DMS53 treated with DMSO at 0.1 percent for 48 hours (cell line): ENCODE data around the gene MAN2B2.
"Not testable (repeated sequence)": the region's sequence is repeated elsewhere in the genome, so short reads cannot be mapped to it uniquely, and the experiment has no call there.

Experiments
- DNase-seq: peaks from one replicate; lab custom pipeline; 2025; ENCODE audit not compliant: unreplicated experiment; lab: John Stamatoyannopoulos, UW

The MAN2B2 gene

GRCh38 chr4:6613676-6614651 lies 39.0 kb downstream of the MAN2B2 start:
- no peak for DNase-seq

- DNase-seq, result no peak
Measured at GRCh38 chr4:6614701-6615230, 39.8 kb downstream of the MAN2B2 start.

- no peak for DNase-seq
Measured at GRCh38 chr4:6616087-6616995, 41.4 kb downstream of the MAN2B2 start.

- no peak for DNase-seq
Measured at GRCh38 chr4:6617246-6617645, 42.3 kb downstream of the MAN2B2 start.

- DNase-seq, result no peak
Measured at GRCh38 chr4:6618386-6619115, 43.6 kb downstream of the MAN2B2 start.

GRCh38 chr4:6619116-6619465 lies 44.1 kb downstream of the MAN2B2 start:
- no peak for DNase-seq

GRCh38 chr4:6619466-6620255 lies 44.7 kb downstream of the MAN2B2 start:
- DNase-seq, result no peak

GRCh38 chr4:6620296-6620695 lies 45.3 kb downstream of the MAN2B2 start:
- DNase-seq, result no peak

- DNase-seq, result no peak
Measured at GRCh38 chr4:6620891-6621555, 46.0 kb downstream of the MAN2B2 start.

- DNase-seq, result no peak
Measured at GRCh38 chr4:6621556-6621927, 46.6 kb downstream of the MAN2B2 start.

GRCh38 chr4:6622744-6623143 lies 47.8 kb downstream of the MAN2B2 start:
- no peak for DNase-seq

- DNase-seq, result no peak
Measured at GRCh38 chr4:6625256-6625655, 50.3 kb downstream of the MAN2B2 start.

GRCh38 chr4:6626066-6626465 lies 51.1 kb downstream of the MAN2B2 start:
- no peak for DNase-seq

- no peak for DNase-seq
Measured at GRCh38 chr4:6627832-6628231, 52.8 kb downstream of the MAN2B2 start.

GRCh38 chr4:6628484-6628883 lies 53.5 kb downstream of the MAN2B2 start:
- DNase-seq, result not testable (repeated sequence)

- no peak for DNase-seq
Measured at GRCh38 chr4:6632125-6632524, 57.1 kb downstream of the MAN2B2 start.

- no peak for DNase-seq
Measured at GRCh38 chr4:6633091-6633906, 58.3 kb downstream of the MAN2B2 start.

GRCh38 chr4:6634746-6635145 lies 59.8 kb downstream of the MAN2B2 start:
- no peak for DNase-seq
